D721Med (cell line): Measurements from ENCODE around the gene JMJD7.

Experiments used
- DNase-seq: peaks from one replicate; pipeline ENCODE4 v3.0.0; 2011; ENCODE audit warnings: low spot score; ENCODE audit not compliant: insufficient read length
- FAIRE-seq: peaks from 2 replicates; lab custom pipeline; 2011; peaks lifted over from hg19 to GRCh38; lab: Jason Lieb, UNC
- CTCF ChIP-seq: IDR thresholded peaks from 2 replicates; pipeline ENCODE4 v1.5.1; 2012; ENCODE audit warnings: mild to moderate bottlenecking, control low read depth; ENCODE audit not compliant: insufficient read depth; ENCODE audit errors: missing control alignments

Gene JMJD7

GRCh38 chr15:41861736-41862356 is 34.0 kb downstream of the JMJD7 start:
- no peak for DNase-seq
- no peak for FAIRE-seq
- TF ChIP-seq CTCF: no peak

GRCh38 chr15:41862515-41863116 is 34.7 kb downstream of the JMJD7 start:
- no peak for DNase-seq
- no peak for TF ChIP-seq CTCF
- no peak for FAIRE-seq

GRCh38 chr15:41865490-41866055 is 37.7 kb downstream of the JMJD7 start:
- TF ChIP-seq CTCF: no peak
- FAIRE-seq (no peak), DNase-seq (no peak)

GRCh38 chr15:41866263-41866703 is 38.4 kb downstream of the JMJD7 start:
- no peak for TF ChIP-seq CTCF
- DNase-seq (no peak), FAIRE-seq (no peak)

GRCh38 chr15:41866872-41867579 is 39.1 kb downstream of the JMJD7 start:
- FAIRE-seq: no peak
- no peak for TF ChIP-seq CTCF
- DNase-seq: no peak

- FAIRE-seq: no peak
- no peak for TF ChIP-seq CTCF
- DNase-seq: no peak
Observed at GRCh38 chr15:41868321-41868720, 40.4 kb downstream of the JMJD7 start.
